ENCODE data around the gene F2RL2. TPM values are rescaled to one million over a fixed set of nuclear protein-coding genes. Genes with fewer than 3 reads are reported as not detected.

F2RL2 gene
- total and polyA plus RNA-seq, 4 donors, result 0.08 to 1.3 (median 0.78) TPM

- no peaks in the 10 kb centered on the region for H3K9me3 ChIP-seq (ENCODE audit: control insufficient read depth in 4 of 4, low read length in 3 of 4)
- TF ChIP-seq GABPA (IDR thresholded peaks at IDR 0.05 in 1 of 2, conservative IDR thresholded peaks at IDR 0.05 in 1 of 2) (no peak), ATF3 (IDR thresholded peaks at IDR 0.05) (no peak), TAF1 (conservative IDR thresholded peaks at IDR 0.05) (no peak), FOXA2 (IDR thresholded peaks at IDR 0.05) (no peak), SP1 (IDR thresholded peaks at IDR 0.05) (no peak), EGR1 (IDR thresholded peaks at IDR 0.05; ENCODE audit: low read depth in 2 of 2) (no peak), HNF4G (IDR thresholded peaks at IDR 0.05) (no peak), REST (IDR thresholded peaks at IDR 0.05) (no peak), RXRA (IDR thresholded peaks at IDR 0.05) (no peak), NR2F2 (IDR thresholded peaks at IDR 0.05) (no peak), MAX (IDR thresholded peaks at IDR 0.05) (no peak), RAD21 (IDR thresholded peaks at IDR 0.05) (no peak), FOXA1 (IDR thresholded peaks at IDR 0.05) (no peak), CTCF (IDR thresholded peaks at IDR 0.05; ENCODE audit: low read depth, low read length, missing input control) (no peak), HNF4A (conservative IDR thresholded peaks at IDR 0.05) (no peak)
- peaks cover 0 to 2% (median 0%) of the 10 kb centered on the region in 4 donors for H3K4me1 ChIP-seq (ENCODE audit: control insufficient read depth in 4 of 4, insufficient read depth in 4 of 4, low read length in 3 of 4)
Observed at GRCh38 chr5:76591366-76591765, 31.8 kb downstream of the F2RL2 start.

GRCh38 chr5:76590027-76590426 lies 33.2 kb downstream of the F2RL2 start:
- H3K27me3 ChIP-seq (ENCODE audit: control insufficient read depth in 4 of 4, insufficient read depth in 4 of 4, low read length in 3 of 4), result no peaks in the 10 kb centered on the region
- peaks cover 0 to 2% (median 0%) of the 10 kb centered on the region in 4 donors for H3K4me1 ChIP-seq (ENCODE audit: control insufficient read depth in 4 of 4, insufficient read depth in 4 of 4, low read length in 3 of 4)
- no peak overlapping the region for H3K4me3 ChIP-seq (ENCODE audit: low read depth in 1 of 3, low read length in 3 of 3)
- H3K9ac ChIP-seq (ENCODE audit: low read depth in 1 of 2, low read length in 2 of 2), result no peak overlapping the region
- DNase-seq (ENCODE audit: low spot score), result no peak
- H3K9me3 ChIP-seq (ENCODE audit: control insufficient read depth in 4 of 4, low read length in 3 of 4), result no peaks in the 10 kb centered on the region
- 95% methylated on average over 1 of the region's 1 CpG for WGBS
- peaks cover 5 to 34% (median 16%) of the 10 kb centered on the region in 4 donors for H3K36me3 ChIP-seq (ENCODE audit: control insufficient read depth in 4 of 4, insufficient read depth in 3 of 4, low read depth in 1 of 4, low read length in 3 of 4)
- no peak overlapping the region for H3K27ac ChIP-seq (ENCODE audit: low read depth in 1 of 2, low read length in 2 of 2)
- TF ChIP-seq FOXA2 (IDR thresholded peaks at IDR 0.05) (no peak), REST (IDR thresholded peaks at IDR 0.05) (no peak), MAX (IDR thresholded peaks at IDR 0.05) (no peak), JUND (IDR thresholded peaks at IDR 0.05) (no peak), NR2F2 (IDR thresholded peaks at IDR 0.05) (no peak), ZBTB33 (IDR thresholded peaks at IDR 0.05) (no peak), RXRA (IDR thresholded peaks at IDR 0.05) (no peak), TAF1 (conservative IDR thresholded peaks at IDR 0.05) (no peak), CTCF (IDR thresholded peaks at IDR 0.05; ENCODE audit: low read depth, low read length, missing input control) (no peak), HNF4G (IDR thresholded peaks at IDR 0.05) (no peak), FOXA1 (IDR thresholded peaks at IDR 0.05) (no peak)

More at GRCh38 chr5:76591366-76591765, 31.8 kb downstream of the F2RL2 start:
- 97% methylated on average over 3 of the region's 3 CpGs for WGBS
- Histone ChIP-seq H3K9ac (ENCODE audit: low read depth in 1 of 2, low read length in 2 of 2) (no peak overlapping the region), H3K4me3 (ENCODE audit: low read depth in 1 of 3, low read length in 3 of 3) (no peak overlapping the region), H3K27me3 (ENCODE audit: control insufficient read depth in 4 of 4, insufficient read depth in 4 of 4, low read length in 3 of 4) (no peaks in the 10 kb centered on the region), H3K36me3 (ENCODE audit: control insufficient read depth in 4 of 4, insufficient read depth in 3 of 4, low read depth in 1 of 4, low read length in 3 of 4) (peaks cover 5 to 42% (median 17%) of the 10 kb centered on the region in 4 donors), H3K27ac (ENCODE audit: low read depth in 1 of 2, low read length in 2 of 2) (no peak overlapping the region)
- no peak for DNase-seq (ENCODE audit: low spot score)

Data from liver (tissue), 9 donors.